Activated CD8-positive, alpha-beta memory T cell treated with anti-CD3 and anti-CD28 coated beads for 24 hours (primary cell): ENCODE results near the gene R3HCC1L.
"Not testable (repeated sequence)": the region's sequence is repeated elsewhere in the genome, so short reads cannot be mapped to it uniquely, and the experiment has no call there.

Experiments used
- DNase-seq: peaks from one replicate; pipeline ENCODE4 v3.0.0-alpha.2; 2020

The R3HCC1L gene

GRCh38 chr10:98133075-98133752 is 1.2 kb upstream of the R3HCC1L start:
- DNase-seq, result not testable (repeated sequence)

GRCh38 chr10:98134117-98134430 is 383 bp upstream of the R3HCC1L start:
- DNase-seq, result no peak

GRCh38 chr10:98135222-98135899 is 904 bp downstream of the R3HCC1L start:
- DNase-seq, result no peak

GRCh38 chr10:98136775-98137174 is 2.3 kb downstream of the R3HCC1L start:
- DNase-seq, result not testable (repeated sequence)

- DNase-seq, result no peak
Observed at GRCh38 chr10:98138031-98138430, 3.6 kb downstream of the R3HCC1L start.

GRCh38 chr10:98139431-98139830 is 5.0 kb downstream of the R3HCC1L start:
- no peak for DNase-seq

GRCh38 chr10:98141484-98142073 is 7.1 kb downstream of the R3HCC1L start:
- DNase-seq, result no peak

GRCh38 chr10:98144985-98145384 is 10.5 kb downstream of the R3HCC1L start:
- DNase-seq, result no peak

- no peak for DNase-seq
Observed at GRCh38 chr10:98149858-98150257, 15.4 kb downstream of the R3HCC1L start.

- no peak for DNase-seq
Observed at GRCh38 chr10:98150544-98150943, 16.1 kb downstream of the R3HCC1L start.

GRCh38 chr10:98152778-98153177 is 18.3 kb downstream of the R3HCC1L start:
- not testable (repeated sequence) for DNase-seq

GRCh38 chr10:98153213-98153958 is 18.9 kb downstream of the R3HCC1L start:
- not testable (repeated sequence) for DNase-seq

- no peak for DNase-seq
Observed at GRCh38 chr10:98154076-98154475, 19.6 kb downstream of the R3HCC1L start.

- DNase-seq, result no peak
Observed at GRCh38 chr10:98158576-98158975, 24.1 kb downstream of the R3HCC1L start.

GRCh38 chr10:98163941-98164340 is 29.5 kb downstream of the R3HCC1L start:
- DNase-seq, result no peak

GRCh38 chr10:98167191-98167590 is 32.7 kb downstream of the R3HCC1L start:
- no peak for DNase-seq

- DNase-seq, result no peak
Observed at GRCh38 chr10:98168147-98168546, 33.7 kb downstream of the R3HCC1L start.

GRCh38 chr10:98168766-98169165 is 34.3 kb downstream of the R3HCC1L start:
- DNase-seq, result no peak

- no peak for DNase-seq
Observed at GRCh38 chr10:98169379-98169778, 34.9 kb downstream of the R3HCC1L start.

GRCh38 chr10:98170249-98171117 is 36.0 kb downstream of the R3HCC1L start:
- no peak for DNase-seq

GRCh38 chr10:98172073-98172472 is 37.6 kb downstream of the R3HCC1L start:
- no peak for DNase-seq

GRCh38 chr10:98172495-98172894 is 38.0 kb downstream of the R3HCC1L start:
- no peak for DNase-seq

GRCh38 chr10:98173260-98173659 is 38.8 kb downstream of the R3HCC1L start:
- no peak for DNase-seq
